Immature natural killer cell (primary cell): ENCODE results near the gene CDIPT. TPM values are rescaled to one million over a fixed set of nuclear protein-coding genes. Genes with fewer than 3 reads are reported as not detected.

Experiments used
- DNase-seq, 3 donors: peaks; one replicate each; pipeline ENCODE4 v3.0.0; 2022; ENCODE audit warnings: mixed read lengths in 1 of 3
- H3K27ac Mint-ChIP-seq, 6 donors: one replicate each; pipeline ENCODE4 v1.8.0; 2020; ENCODE audit warnings: mixed read lengths in 6 of 6, mild to moderate bottlenecking in 5 of 6, inconsistent platforms in 4 of 6, moderate library complexity in 3 of 6
- H3K27me3 Mint-ChIP-seq, 3 donors: one replicate each; pipeline ENCODE4 v1.8.0; 2020 to 2021; ENCODE audit warnings: low read depth in 3 of 3, mild to moderate bottlenecking in 3 of 3, mixed read lengths in 3 of 3, moderate library complexity in 3 of 3, inconsistent platforms in 1 of 3
- H3K36me3 Mint-ChIP-seq, 3 donors: one replicate each; pipeline ENCODE4 v1.8.0; 2020; ENCODE audit warnings: mixed read lengths in 3 of 3, inconsistent platforms in 2 of 3, mild to moderate bottlenecking in 2 of 3
- H3K4me1 Mint-ChIP-seq, 2 donors: one replicate each; pipeline ENCODE4 v1.8.0; 2020; ENCODE audit warnings: inconsistent platforms in 2 of 2, mild to moderate bottlenecking in 2 of 2, mixed read lengths in 2 of 2, moderate library complexity in 1 of 2
- H3K4me3 Mint-ChIP-seq, 5 donors: one replicate each; pipeline ENCODE4 v1.8.0; 2020; ENCODE audit warnings: mild to moderate bottlenecking in 5 of 5, mixed read lengths in 5 of 5, inconsistent platforms in 3 of 5, moderate library complexity in 3 of 5
- H3K9me3 Mint-ChIP-seq, 6 donors: one replicate each; pipeline ENCODE4 v1.8.0; 2020; ENCODE audit warnings: mild to moderate bottlenecking in 6 of 6, mixed read lengths in 6 of 6, inconsistent platforms in 4 of 6, moderate library complexity in 3 of 6
- polyA plus RNA-seq, 3 donors: library from polyadenylated mRNA; unstranded; fragments of 300-500 nt; fragmentation: Illumina TruSeq; gene quantifications; one replicate each; pipeline ENCODE4 v1.2.3, GENCODE V29; 2021

Gene CDIPT
- polyA plus RNA-seq, 3 donors from 2014 or later: 77.6 to 115 (median 110) TPM

GRCh38 chr16:29862383-29862883 lies 593 bp downstream of the CDIPT start:
- no peak for DNase-seq
- Mint-ChIP-seq H3K4me3 (peak overlapping the region; percentile 93 to 97 (median 96)), H3K27me3 (peaks cover 0 to 5% (median 2%) of the 10 kb centered on the region in 3 donors), H3K9me3 (no peaks in the 10 kb centered on the region), H3K27ac (peak overlapping the region; percentile 91 to 99 (median 94)), H3K36me3 (peaks cover 4 to 10% (median 7%) of the 10 kb centered on the region in 3 donors), H3K4me1 (peaks cover 24 to 26% of the 10 kb centered on the region in 2 donors)

- peaks cover 24 to 26% of the 10 kb centered on the region in 2 donors for H3K4me1 Mint-ChIP-seq
- peaks cover 4 to 10% (median 7%) of the 10 kb centered on the region in 3 donors for H3K36me3 Mint-ChIP-seq
- no peak for DNase-seq
- no peaks in the 10 kb centered on the region for H3K9me3 Mint-ChIP-seq
- H3K27ac Mint-ChIP-seq: no peak overlapping the region
- peak overlapping the region in 4 of 5 donors; percentile 5 to 96 (median 62) for H3K4me3 Mint-ChIP-seq
- peaks cover 0 to 5% (median 0%) of the 10 kb centered on the region in 3 donors for H3K27me3 Mint-ChIP-seq
Observed at GRCh38 chr16:29860218-29860617, 2.8 kb downstream of the CDIPT start.

GRCh38 chr16:29858974-29859373 lies 4.1 kb downstream of the CDIPT start:
- no peak overlapping the region for H3K4me3 Mint-ChIP-seq

GRCh38 chr16:29858149-29858849 lies 4.7 kb downstream of the CDIPT start:
- H3K27me3 Mint-ChIP-seq: peaks cover 0 to 1% (median 0%) of the 10 kb centered on the region in 3 donors
- H3K4me1 Mint-ChIP-seq: peaks cover 22% of the 10 kb centered on the region in 2 donors
- no peak overlapping the region for H3K27ac Mint-ChIP-seq
- H3K9me3 Mint-ChIP-seq: no peaks in the 10 kb centered on the region
- H3K4me3 Mint-ChIP-seq: no peak overlapping the region
- DNase-seq: no peak
- H3K36me3 Mint-ChIP-seq: peaks cover 4 to 10% (median 7%) of the 10 kb centered on the region in 3 donors

More at GRCh38 chr16:29858974-29859373, 4.1 kb downstream of the CDIPT start:
- Mint-ChIP-seq H3K9me3 (no peaks in the 10 kb centered on the region), H3K4me1 (peaks cover 24 to 26% of the 10 kb centered on the region in 2 donors), H3K27me3 (peaks cover 0 to 1% (median 0%) of the 10 kb centered on the region in 3 donors), H3K36me3 (peaks cover 4 to 10% (median 7%) of the 10 kb centered on the region in 3 donors), H3K27ac (no peak overlapping the region)
- no peak for DNase-seq

- Mint-ChIP-seq H3K9me3 (no peaks in the 10 kb centered on the region), H3K27me3 (no peaks in the 10 kb centered on the region), H3K4me3 (no peak overlapping the region), H3K4me1 (peaks cover 15 to 18% of the 10 kb centered on the region in 2 donors), H3K36me3 (peaks cover 4 to 10% (median 7%) of the 10 kb centered on the region in 3 donors), H3K27ac (peak overlapping the region in 1 of 6 donors; percentile 22)
- no peak for DNase-seq
Observed at GRCh38 chr16:29857133-29857760, 5.8 kb downstream of the CDIPT start.

GRCh38 chr16:29854520-29855100 lies 8.4 kb downstream of the CDIPT start:
- H3K4me1 Mint-ChIP-seq: peaks cover 0 to 1% of the 10 kb centered on the region in 2 donors
- H3K4me3 Mint-ChIP-seq: no peak overlapping the region
- H3K36me3 Mint-ChIP-seq: peaks cover 4 to 7% (median 7%) of the 10 kb centered on the region in 3 donors
- H3K9me3 Mint-ChIP-seq: no peaks in the 10 kb centered on the region
- no peaks in the 10 kb centered on the region for H3K27me3 Mint-ChIP-seq
- no peak for DNase-seq
- no peak overlapping the region for H3K27ac Mint-ChIP-seq

GRCh38 chr16:29852654-29853053 lies 10.4 kb downstream of the CDIPT start:
- H3K4me1 Mint-ChIP-seq: no peaks in the 10 kb centered on the region
- DNase-seq: no peak
- no peak overlapping the region for H3K4me3 Mint-ChIP-seq

GRCh38 chr16:29850998-29851397 lies 12.0 kb downstream of the CDIPT start:
- H3K4me1 Mint-ChIP-seq: no peaks in the 10 kb centered on the region
- H3K36me3 Mint-ChIP-seq: peaks cover 0 to 4% (median 0%) of the 10 kb centered on the region in 3 donors
- no peak overlapping the region for H3K4me3 Mint-ChIP-seq
- H3K27ac Mint-ChIP-seq: peak overlapping the region in 2 of 6 donors; percentile 5 to 67
- DNase-seq: no peak
- peaks cover 0 to 5% (median 3%) of the 10 kb centered on the region in 3 donors for H3K27me3 Mint-ChIP-seq
- no peaks in the 10 kb centered on the region for H3K9me3 Mint-ChIP-seq

More at GRCh38 chr16:29852654-29853053, 10.4 kb downstream of the CDIPT start:
- Mint-ChIP-seq H3K9me3 (no peaks in the 10 kb centered on the region), H3K27me3 (no peaks in the 10 kb centered on the region), H3K36me3 (no peaks in the 10 kb centered on the region), H3K27ac (no peak overlapping the region)

- no peaks in the 10 kb centered on the region for H3K9me3 Mint-ChIP-seq
- peaks cover 0 to 5% (median 3%) of the 10 kb centered on the region in 3 donors for H3K27me3 Mint-ChIP-seq
- no peak overlapping the region for H3K4me3 Mint-ChIP-seq
- peaks cover 0 to 9% (median 4%) of the 10 kb centered on the region in 3 donors for H3K36me3 Mint-ChIP-seq
- no peak for DNase-seq
- no peaks in the 10 kb centered on the region for H3K4me1 Mint-ChIP-seq
- H3K27ac Mint-ChIP-seq: peak overlapping the region in 2 of 6 donors; percentile 53 to 57
Observed at GRCh38 chr16:29849505-29849904, 13.5 kb downstream of the CDIPT start.

GRCh38 chr16:29848420-29849297 lies 14.4 kb downstream of the CDIPT start:
- peak overlapping the region in 4 of 6 donors; percentile 17 to 67 (median 56) for H3K27ac Mint-ChIP-seq
- no peaks in the 10 kb centered on the region for H3K9me3 Mint-ChIP-seq
- H3K36me3 Mint-ChIP-seq: peaks cover 4 to 13% (median 4%) of the 10 kb centered on the region in 3 donors
- no peaks in the 10 kb centered on the region for H3K4me1 Mint-ChIP-seq
- DNase-seq: peak; percentile 64 to 76 (median 70)
- no peak overlapping the region for H3K4me3 Mint-ChIP-seq
- H3K27me3 Mint-ChIP-seq: peaks cover 0 to 5% (median 3%) of the 10 kb centered on the region in 3 donors

GRCh38 chr16:29845656-29846055 lies 17.4 kb downstream of the CDIPT start:
- no peak overlapping the region for H3K4me3 Mint-ChIP-seq
- no peaks in the 10 kb centered on the region for H3K9me3 Mint-ChIP-seq
- H3K27me3 Mint-ChIP-seq: peaks cover 0 to 5% (median 3%) of the 10 kb centered on the region in 3 donors
- DNase-seq: no peak
- H3K36me3 Mint-ChIP-seq: peaks cover 4 to 19% (median 8%) of the 10 kb centered on the region in 3 donors
- H3K4me1 Mint-ChIP-seq: no peaks in the 10 kb centered on the region
- H3K27ac Mint-ChIP-seq: peak overlapping the region in 1 of 6 donors; percentile 31

- no peak overlapping the region for H3K4me3 Mint-ChIP-seq
- H3K4me1 Mint-ChIP-seq: no peaks in the 10 kb centered on the region
- peak overlapping the region in 1 of 6 donors; percentile 31 for H3K27ac Mint-ChIP-seq
- no peaks in the 10 kb centered on the region for H3K9me3 Mint-ChIP-seq
- H3K36me3 Mint-ChIP-seq: peaks cover 4 to 24% (median 8%) of the 10 kb centered on the region in 3 donors
- H3K27me3 Mint-ChIP-seq: peaks cover 0 to 5% (median 5%) of the 10 kb centered on the region in 3 donors
- DNase-seq: no peak
Observed at GRCh38 chr16:29844575-29845331, 18.3 kb downstream of the CDIPT start.
